GM18517 (cell line): ENCODE data around the gene MYO16.

Source experiments
- ATAC-seq: cut with Tn5 transposase; IDR thresholded peaks from one replicate; pipeline ENCODE4 v1.9.1; 2021; ENCODE audit warnings: mild to moderate bottlenecking, moderate library complexity; ENCODE audit not compliant: unreplicated experiment

The MYO16 gene

DNA sequence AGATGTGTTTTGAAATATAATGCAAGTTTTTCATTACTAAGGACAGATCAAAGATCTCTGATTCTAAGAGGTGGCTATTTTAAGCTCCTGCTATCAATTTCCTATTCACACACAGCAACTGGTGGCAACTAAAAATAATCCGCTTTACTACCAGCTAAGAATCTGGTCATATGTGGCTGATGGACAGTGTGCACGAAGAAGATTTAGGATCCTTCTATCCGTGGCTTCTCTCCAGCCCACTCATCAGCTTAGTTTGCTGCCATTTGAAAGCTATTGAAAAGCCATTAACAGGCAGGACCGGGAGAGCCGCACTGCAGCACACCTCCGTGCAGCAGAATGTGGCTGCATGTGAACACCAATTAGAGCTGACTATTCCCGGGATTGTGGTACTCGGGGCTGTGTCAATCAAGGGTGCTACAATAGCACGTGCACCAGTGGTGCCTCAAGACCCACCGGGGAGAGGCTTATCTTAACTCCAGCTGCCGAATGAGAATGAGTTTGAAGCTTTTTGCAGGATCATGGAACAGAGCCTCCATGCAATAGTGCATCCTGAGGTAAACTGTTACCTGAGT, at the start of gene MYO16:
MYO16 (plus strand) TSS at position 431 of the 572 bp plus-strand sequence. CDS start 234 bp downstream, outside the sequence.
- ATAC-seq, result no peak

GRCh38 chr13:108586826-108587225, 42.6 kb upstream of the MYO16 start:
- ATAC-seq, result no peak

- ATAC-seq, result no peak
Observed at GRCh38 chr13:108588516-108588915, 40.9 kb upstream of the MYO16 start.

- ATAC-seq, result no peak
Observed at GRCh38 chr13:108594153-108594552, 35.3 kb upstream of the MYO16 start.

- ATAC-seq, result no peak
Observed at GRCh38 chr13:108595436-108596274, 33.8 kb upstream of the MYO16 start.

- no peak for ATAC-seq
Observed at GRCh38 chr13:108597943-108598342, 31.5 kb upstream of the MYO16 start.

- no peak for ATAC-seq
Observed at GRCh38 chr13:108606424-108606823, 23.0 kb upstream of the MYO16 start.

GRCh38 chr13:108609353-108609752, 20.1 kb upstream of the MYO16 start:
- ATAC-seq, result no peak

DNA sequence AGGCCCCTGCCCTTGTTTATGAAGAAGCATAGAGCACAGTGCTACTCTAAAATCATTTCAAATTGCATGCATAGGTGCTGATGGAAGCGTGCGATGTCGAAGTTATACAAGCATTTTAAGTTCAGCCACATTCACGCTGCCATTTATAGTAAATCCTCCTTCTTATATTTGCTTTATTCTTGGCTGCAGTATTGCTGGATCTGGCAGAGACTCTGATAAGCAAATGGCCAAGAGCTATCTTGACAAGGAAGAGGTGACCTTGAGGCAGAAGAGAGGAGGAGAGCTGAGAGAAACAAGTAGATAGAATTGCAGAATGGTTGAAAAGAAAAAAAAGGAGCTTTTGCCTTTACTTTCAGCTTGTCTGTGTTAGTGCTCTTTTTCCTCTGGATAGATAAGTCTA, 18.9 kb upstream of the MYO16 start:
- no peak for ATAC-seq

GRCh38 chr13:108615241-108615640, 14.2 kb upstream of the MYO16 start:
- no peak for ATAC-seq

- no peak for ATAC-seq
Observed at GRCh38 chr13:108618233-108618632, 11.2 kb upstream of the MYO16 start.

DNA sequence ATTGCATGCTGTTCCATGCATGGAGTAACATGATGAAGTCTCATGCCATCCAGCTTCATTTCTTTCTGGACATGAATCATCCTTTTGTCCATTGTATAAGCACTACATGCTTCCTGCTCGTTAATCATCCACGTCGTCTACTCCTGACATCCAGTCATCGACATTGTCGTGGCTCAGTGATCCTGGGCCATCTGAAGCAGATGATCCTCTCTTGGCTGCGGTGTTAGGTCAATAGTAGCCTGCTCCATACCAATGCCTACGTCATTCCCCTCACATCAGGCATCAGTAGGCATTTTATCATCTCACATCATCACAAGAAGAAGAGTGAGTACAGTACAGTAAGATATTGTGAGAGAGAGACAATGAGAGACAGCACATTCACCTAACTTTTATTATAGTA, 7.9 kb upstream of the MYO16 start:
- ATAC-seq, result no peak

DNA sequence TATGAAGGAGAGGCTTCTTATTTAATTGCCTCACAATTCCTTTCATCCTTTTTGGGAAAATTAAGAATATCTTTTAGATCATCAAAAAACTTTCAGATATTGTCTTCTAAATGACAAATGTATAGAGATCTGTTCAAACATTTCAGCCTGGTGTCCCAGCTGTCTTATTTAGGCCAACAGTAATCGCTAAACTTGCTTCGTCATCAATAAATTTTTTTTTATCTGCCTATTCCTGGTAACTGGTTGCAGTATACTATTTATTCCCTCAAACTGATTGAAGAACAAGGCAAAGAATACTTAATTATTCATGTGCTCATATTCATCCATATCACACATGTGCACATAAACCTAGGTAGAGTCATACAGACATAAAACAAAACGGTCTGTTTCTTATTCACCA, 5.3 kb upstream of the MYO16 start:
- no peak for ATAC-seq

- no peak for ATAC-seq
Observed at GRCh38 chr13:108624979-108625378, 4.4 kb upstream of the MYO16 start.

DNA sequence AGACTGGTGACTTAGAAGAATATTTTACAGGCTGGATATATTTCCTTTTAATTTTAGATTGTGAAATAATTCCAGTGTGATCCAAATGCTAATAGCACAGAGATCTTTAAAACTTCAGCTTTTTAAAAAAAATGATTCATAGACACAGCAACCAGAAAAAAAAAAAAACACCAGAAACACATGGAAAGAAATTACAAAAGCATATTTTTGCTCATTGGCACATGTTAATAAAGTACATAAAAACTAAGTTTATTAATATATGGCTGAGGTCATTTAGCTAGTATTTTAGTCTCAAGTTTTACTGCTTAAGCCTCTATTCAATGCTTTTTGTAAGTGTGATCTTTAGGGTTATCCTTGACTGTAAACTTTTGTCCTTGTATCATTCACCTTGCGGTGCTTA, 577 bp downstream of the MYO16 start:
- no peak for ATAC-seq

GRCh38 chr13:108632649-108633167, 3.3 kb downstream of the MYO16 start:
- no peak for ATAC-seq

DNA sequence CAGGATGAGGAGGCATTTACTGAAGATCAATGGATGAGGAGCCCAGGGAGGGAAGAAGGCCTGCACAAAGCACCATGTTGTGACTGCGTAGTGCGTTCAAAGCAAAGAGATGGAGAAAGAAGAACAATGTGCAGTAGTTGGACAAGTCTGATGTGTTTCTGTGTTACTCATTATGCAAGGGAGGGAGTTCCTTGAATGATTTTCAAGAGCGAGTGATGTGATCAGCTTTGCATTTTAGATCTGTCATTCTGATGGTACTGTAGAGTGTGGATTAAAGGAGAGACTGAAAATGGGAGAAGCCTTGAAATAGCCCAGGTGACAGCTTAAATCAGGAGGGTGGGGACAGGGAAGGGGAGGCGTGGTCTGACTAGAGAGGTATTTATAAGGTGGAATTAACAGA, 9.5 kb downstream of the MYO16 start:
- no peak for ATAC-seq

DNA sequence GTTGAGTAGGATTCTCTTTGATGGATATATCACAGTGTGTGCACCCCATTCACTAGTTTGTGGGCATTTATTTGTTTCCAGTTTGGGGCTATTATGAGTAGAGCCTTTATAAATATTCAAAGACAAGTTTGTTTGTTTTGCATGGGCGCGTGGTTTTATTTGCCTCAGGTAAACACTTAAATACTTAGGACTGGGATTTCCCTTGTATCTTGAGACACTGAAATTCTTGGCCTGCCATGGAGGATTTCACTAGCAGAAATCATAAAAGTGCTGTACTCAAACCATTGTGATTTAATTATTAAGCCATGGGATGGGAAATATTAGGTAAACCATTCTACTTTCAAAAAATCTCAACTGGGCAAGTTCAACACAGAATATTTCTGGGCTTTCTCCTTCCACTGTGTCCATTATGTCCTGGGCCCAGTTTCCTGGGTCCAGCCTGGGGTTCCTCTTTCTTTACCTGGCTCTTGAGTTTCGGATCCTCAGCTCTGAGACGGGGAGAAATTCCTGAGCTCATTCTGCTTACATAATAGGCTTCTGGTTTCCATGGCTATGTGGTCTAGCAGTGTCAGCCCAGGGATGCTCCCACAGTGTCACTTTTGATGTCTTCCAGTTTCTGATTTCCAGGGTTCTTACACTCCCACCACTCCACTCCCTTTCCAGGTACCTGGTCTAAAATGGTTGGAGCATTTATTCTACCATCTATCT, 14.4 kb downstream of the MYO16 start:
- no peak for ATAC-seq

DNA sequence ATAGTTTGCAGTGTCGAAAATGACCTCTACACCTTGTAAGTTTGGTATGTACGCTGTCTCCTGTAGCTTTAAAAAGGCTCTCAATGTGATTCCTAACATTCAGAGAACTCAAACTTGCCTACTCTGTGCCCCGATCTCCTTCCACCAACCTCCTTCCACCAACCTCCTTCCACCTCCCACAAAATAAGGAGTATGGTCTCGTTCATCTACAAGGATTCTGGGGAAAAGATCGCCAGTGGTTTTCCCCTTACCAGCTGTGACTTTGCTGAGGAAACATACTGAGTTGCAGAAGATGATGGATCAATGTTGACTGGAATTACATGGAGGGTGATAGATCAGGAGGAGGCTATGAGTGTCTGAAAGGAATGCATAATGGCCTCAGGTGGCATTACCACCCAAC, 16.0 kb downstream of the MYO16 start:
- no peak for ATAC-seq

DNA sequence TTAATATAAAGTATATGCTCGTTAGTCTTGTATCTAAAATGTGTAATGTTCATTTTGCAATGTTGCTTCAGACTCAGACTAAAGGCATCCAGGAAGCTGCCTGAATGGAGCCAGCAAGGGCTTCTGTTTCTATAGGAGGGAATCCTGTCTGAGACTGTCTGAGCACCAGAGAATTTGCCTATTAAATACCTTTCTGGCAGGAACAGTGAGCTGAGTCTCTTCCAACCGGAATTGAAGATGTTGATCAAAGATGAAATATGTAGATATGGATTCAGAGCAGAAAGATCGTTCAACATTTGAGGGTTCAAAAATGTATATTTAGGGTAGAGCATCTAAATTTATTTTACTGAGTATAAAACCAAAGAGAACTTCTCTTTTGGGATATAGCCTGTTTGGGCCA, 20.9 kb downstream of the MYO16 start:
- ATAC-seq, result no peak

GRCh38 chr13:108656742-108657141, 27.3 kb downstream of the MYO16 start:
- ATAC-seq, result no peak

GRCh38 chr13:108657519-108657918, 28.1 kb downstream of the MYO16 start:
- no peak for ATAC-seq
